WERI-Rb-1 (cell line): ENCODE measurements around the gene RAD17.
"Not testable (repeated sequence)": the region's sequence is repeated elsewhere in the genome, so short reads cannot be mapped to it uniquely, and the experiment has no call there.

ENCODE experiments used
- DNase-seq: peaks from one replicate; pipeline ENCODE4 v3.0.0-alpha.2; 2020
- H3K27ac ChIP-seq: fragments of 250-450 bp; sonication (Bioruptor Pico); 2 replicates; pipeline ENCODE4 v1.5.1; 2020; ENCODE audit warnings: mild to moderate bottlenecking, moderate library complexity
- H3K27me3 ChIP-seq: fragments of 250-450 bp; sonication (Bioruptor Pico); 2 replicates; pipeline ENCODE4 v1.5.1; 2021; ENCODE audit warnings: mild to moderate bottlenecking, low read depth, moderate library complexity; ENCODE audit not compliant: insufficient read depth, severe bottlenecking
- H3K36me3 ChIP-seq: fragments of 250-450 bp; sonication (Bioruptor Pico); 2 replicates; pipeline ENCODE4 v1.5.1; 2020; ENCODE audit warnings: mild to moderate bottlenecking, moderate library complexity
- H3K4me3 ChIP-seq: 2 replicates; pipeline ENCODE4 v1.5.1; 2011; ENCODE audit warnings: low read depth, mild to moderate bottlenecking, control low read depth, low read length
- H3K9me3 ChIP-seq: fragments of 250-450 bp; sonication (Bioruptor Pico); 2 replicates; pipeline ENCODE4 v1.5.1; 2021; ENCODE audit warnings: mild to moderate bottlenecking, moderate library complexity; ENCODE audit not compliant: severe bottlenecking
- CTCF ChIP-seq: IDR thresholded peaks from 2 replicates; pipeline ENCODE4 v1.5.1; 2011; ENCODE audit warnings: low read depth, mild to moderate bottlenecking, control low read depth, inconsistent platforms, low read length

RAD17 gene

GRCh38 chr5:69451941-69452647 is 82.5 kb downstream of the RAD17 start:
- Histone ChIP-seq H3K27me3 (no peaks in the 10 kb centered on the region), H3K27ac (no peak overlapping the region), H3K4me3 (no peak overlapping the region), H3K36me3 (no peaks in the 10 kb centered on the region), H3K9me3 (no peaks in the 10 kb centered on the region)
- DNase-seq = no peak
- no peak for TF ChIP-seq CTCF

GRCh38 chr5:69453487-69453886 is 83.9 kb downstream of the RAD17 start:
- H3K36me3 ChIP-seq, DNase-seq, H3K27ac ChIP-seq, H3K4me3 ChIP-seq, H3K9me3 ChIP-seq, H3K27me3 ChIP-seq: not testable (repeated sequence)

- Histone ChIP-seq H3K36me3 (no peaks in the 10 kb centered on the region), H3K9me3 (no peaks in the 10 kb centered on the region), H3K4me3 (no peak overlapping the region), H3K27ac (no peak overlapping the region), H3K27me3 (no peaks in the 10 kb centered on the region)
- no peak for DNase-seq
- no peak for TF ChIP-seq CTCF
These were observed 85.0 kb downstream of the RAD17 start for GRCh38 chr5:69454460-69455249.

- not testable (repeated sequence) for H3K4me3 ChIP-seq, H3K27me3 ChIP-seq, H3K36me3 ChIP-seq, H3K9me3 ChIP-seq, H3K27ac ChIP-seq, DNase-seq
These were observed 85.9 kb downstream of the RAD17 start for GRCh38 chr5:69455428-69455988.

- DNase-seq = no peak
- no peaks in the 10 kb centered on the region for H3K27me3 ChIP-seq
- H3K36me3 ChIP-seq = no peaks in the 10 kb centered on the region
- H3K4me3 ChIP-seq = no peak overlapping the region
- H3K27ac ChIP-seq = no peak overlapping the region
- no peaks in the 10 kb centered on the region for H3K9me3 ChIP-seq
- no peak for TF ChIP-seq CTCF
These were observed 92.6 kb downstream of the RAD17 start for GRCh38 chr5:69462170-69462569.
